Measurements from ENCODE around the gene EIF5B.
"Not testable (repeated sequence)": the region's sequence is repeated elsewhere in the genome, so short reads cannot be mapped to it uniquely, and the experiment has no call there.

Gene EIF5B

GRCh38 chr2:99368854-99369253 lies 31.7 kb downstream of the EIF5B start:
- H3K4me1 ChIP-seq (ENCODE audit: control insufficient read depth, insufficient read depth, low read length); H3K4me3 ChIP-seq (ENCODE audit: insufficient read depth, low read depth, low read length); H3K9me3 ChIP-seq (ENCODE audit: control insufficient read depth, low read length); H3K27me3 ChIP-seq (ENCODE audit: control insufficient read depth, insufficient read depth, low read length, poor library complexity, severe bottlenecking); H3K27ac ChIP-seq (ENCODE audit: insufficient read depth, low read depth, low read length, poor library complexity, severe bottlenecking): not testable (repeated sequence)
- 85 to 87% methylated on average over 5 of the region's 5 CpGs for WGBS, 2 experiments
- H3K36me3 ChIP-seq (ENCODE audit: control insufficient read depth, insufficient read depth, low read length): peaks cover 53% of the 10 kb centered on the region

DNA sequence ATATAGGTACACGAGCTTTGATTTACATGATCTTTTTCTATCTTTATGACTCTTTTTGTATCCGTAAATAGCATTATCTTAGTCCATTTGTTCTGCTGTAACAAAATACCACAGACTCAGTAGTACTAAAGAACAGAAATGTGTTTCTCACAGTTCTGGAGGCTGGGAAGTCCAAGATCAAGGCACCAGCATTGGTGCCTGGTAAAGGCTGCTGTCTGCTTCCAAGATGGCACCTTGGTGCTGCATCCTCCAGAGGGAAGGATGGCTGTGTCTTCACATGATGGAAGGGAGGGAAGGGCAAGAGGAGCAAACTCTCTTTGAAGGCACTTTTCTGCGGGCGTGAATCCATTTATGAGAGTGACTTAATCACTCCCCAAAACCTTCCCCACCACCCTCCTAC lies 36.0 kb downstream of the EIF5B start:
- 97 to 100% methylated on average over 2 to 4 of the region's 4 CpGs for WGBS, 2 experiments

DNA sequence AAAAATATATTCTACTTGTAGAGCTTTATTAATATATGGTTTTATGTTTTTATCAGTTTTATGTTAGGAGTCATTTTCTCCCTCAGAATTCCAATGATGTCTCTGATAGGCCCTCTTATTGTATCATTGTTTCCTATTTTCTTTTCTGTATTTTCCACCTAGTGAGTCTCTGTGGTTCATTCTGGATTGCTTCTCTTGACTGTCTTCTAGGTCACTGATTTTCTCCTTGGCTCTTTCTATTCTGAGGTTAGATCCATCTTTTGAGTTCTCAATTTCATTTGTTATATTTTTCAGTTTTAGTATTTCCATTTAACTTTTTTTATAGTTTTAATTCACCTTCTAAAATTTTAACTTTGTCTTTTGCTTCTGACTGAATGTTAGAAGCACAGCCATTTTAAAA lies 37.6 kb downstream of the EIF5B start:
- peaks cover 43% of the 10 kb centered on the region for H3K36me3 ChIP-seq (ENCODE audit: control insufficient read depth, insufficient read depth, low read length)
- H3K4me3 ChIP-seq (ENCODE audit: insufficient read depth, low read depth, low read length): no peak overlapping the region
- no peaks in the 10 kb centered on the region for H3K4me1 ChIP-seq (ENCODE audit: control insufficient read depth, insufficient read depth, low read length)
- no peak overlapping the region for H3K27ac ChIP-seq (ENCODE audit: insufficient read depth, low read depth, low read length, poor library complexity, severe bottlenecking)
- no peaks in the 10 kb centered on the region for H3K9me3 ChIP-seq (ENCODE audit: control insufficient read depth, low read length)
- H3K27me3 ChIP-seq (ENCODE audit: control insufficient read depth, insufficient read depth, low read length, poor library complexity, severe bottlenecking): no peaks in the 10 kb centered on the region

More for the DNA sequence above, 36.0 kb downstream of the EIF5B start:
- peaks cover 40% of the 10 kb centered on the region for H3K36me3 ChIP-seq (ENCODE audit: control insufficient read depth, insufficient read depth, low read length)
- no peak overlapping the region for H3K4me3 ChIP-seq (ENCODE audit: insufficient read depth, low read depth, low read length)
- H3K4me1 ChIP-seq (ENCODE audit: control insufficient read depth, insufficient read depth, low read length): no peaks in the 10 kb centered on the region
- no peak overlapping the region for H3K27ac ChIP-seq (ENCODE audit: insufficient read depth, low read depth, low read length, poor library complexity, severe bottlenecking)
- H3K27me3 ChIP-seq (ENCODE audit: control insufficient read depth, insufficient read depth, low read length, poor library complexity, severe bottlenecking): no peaks in the 10 kb centered on the region
- no peaks in the 10 kb centered on the region for H3K9me3 ChIP-seq (ENCODE audit: control insufficient read depth, low read length)

DNA sequence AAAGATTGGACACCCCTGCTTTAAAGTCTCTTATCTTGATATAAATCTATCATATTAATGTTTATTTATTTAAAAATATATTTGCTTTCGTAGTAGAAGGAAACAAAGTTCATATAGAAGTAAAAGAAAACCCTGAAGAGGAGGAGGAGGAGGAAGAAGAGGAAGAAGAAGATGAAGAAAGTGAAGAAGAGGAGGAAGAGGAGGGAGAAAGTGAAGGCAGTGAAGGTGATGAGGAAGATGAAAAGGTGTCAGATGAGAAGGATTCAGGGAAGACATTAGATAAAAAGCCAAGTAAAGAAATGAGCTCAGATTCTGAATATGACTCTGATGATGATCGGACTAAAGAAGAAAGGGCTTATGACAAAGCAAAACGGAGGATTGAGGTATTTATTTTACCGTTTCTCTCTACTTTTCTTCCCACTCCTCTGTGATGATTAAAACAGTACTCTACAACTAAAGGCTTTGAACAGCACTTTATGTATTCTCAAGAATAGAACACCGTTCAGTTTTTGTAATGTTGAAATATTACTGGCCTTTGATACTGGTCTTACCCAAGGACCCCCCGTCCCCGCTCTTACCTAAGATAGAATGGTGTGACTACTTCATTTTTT lies 39.2 kb downstream of the EIF5B start:
- WGBS, 2 experiments: 96 to 99% methylated on average over 6 to 7 of the region's 7 CpGs
- H3K27ac ChIP-seq (ENCODE audit: insufficient read depth, low read depth, low read length, poor library complexity, severe bottlenecking): no peak overlapping the region
- no peaks in the 10 kb centered on the region for H3K4me1 ChIP-seq (ENCODE audit: control insufficient read depth, insufficient read depth, low read length)
- H3K4me3 ChIP-seq (ENCODE audit: insufficient read depth, low read depth, low read length): no peak overlapping the region
- no peaks in the 10 kb centered on the region for H3K9me3 ChIP-seq (ENCODE audit: control insufficient read depth, low read length)
- no peaks in the 10 kb centered on the region for H3K27me3 ChIP-seq (ENCODE audit: control insufficient read depth, insufficient read depth, low read length, poor library complexity, severe bottlenecking)
- H3K36me3 ChIP-seq (ENCODE audit: control insufficient read depth, insufficient read depth, low read length): peaks cover 40% of the 10 kb centered on the region

DNA sequence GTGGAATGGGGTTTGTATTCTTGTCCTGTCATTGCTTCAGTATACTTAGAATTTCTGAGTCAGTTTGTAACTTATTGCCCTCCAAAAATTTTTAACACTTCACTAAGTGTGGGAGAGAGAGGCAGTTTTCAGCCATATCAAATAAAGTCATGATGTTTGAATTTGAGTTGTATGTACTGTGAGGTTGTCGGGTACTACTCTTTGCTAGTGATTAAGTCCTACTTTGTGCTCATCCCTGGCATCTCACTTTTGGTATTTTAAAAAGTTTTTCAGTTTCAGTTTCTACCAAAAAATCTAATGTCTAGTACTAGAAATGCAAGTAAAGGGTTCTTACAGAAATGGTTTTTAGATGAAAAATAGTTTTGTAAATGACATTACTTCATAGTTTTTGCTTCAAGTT lies 40.7 kb downstream of the EIF5B start:
- 100% methylated on average over 1 of the region's 1 CpG for WGBS, 2 experiments
- Histone ChIP-seq H3K4me1 (ENCODE audit: control insufficient read depth, insufficient read depth, low read length) (no peaks in the 10 kb centered on the region), H3K9me3 (ENCODE audit: control insufficient read depth, low read length) (no peaks in the 10 kb centered on the region), H3K27ac (ENCODE audit: insufficient read depth, low read depth, low read length, poor library complexity, severe bottlenecking) (no peak overlapping the region), H3K27me3 (ENCODE audit: control insufficient read depth, insufficient read depth, low read length, poor library complexity, severe bottlenecking) (no peaks in the 10 kb centered on the region), H3K4me3 (ENCODE audit: insufficient read depth, low read depth, low read length) (no peak overlapping the region), H3K36me3 (ENCODE audit: control insufficient read depth, insufficient read depth, low read length) (peaks cover 38% of the 10 kb centered on the region)

GRCh38 chr2:99380376-99381010 lies 43.3 kb downstream of the EIF5B start:
- Histone ChIP-seq H3K4me1 (ENCODE audit: control insufficient read depth, insufficient read depth, low read length) (no peaks in the 10 kb centered on the region), H3K36me3 (ENCODE audit: control insufficient read depth, insufficient read depth, low read length) (peaks cover 39% of the 10 kb centered on the region), H3K27me3 (ENCODE audit: control insufficient read depth, insufficient read depth, low read length, poor library complexity, severe bottlenecking) (no peaks in the 10 kb centered on the region), H3K4me3 (ENCODE audit: insufficient read depth, low read depth, low read length) (no peak overlapping the region), H3K9me3 (ENCODE audit: control insufficient read depth, low read length) (no peaks in the 10 kb centered on the region), H3K27ac (ENCODE audit: insufficient read depth, low read depth, low read length, poor library complexity, severe bottlenecking) (no peak overlapping the region)
- 91 to 95% methylated on average over 3 of the region's 3 CpGs for WGBS, 2 experiments

DNA sequence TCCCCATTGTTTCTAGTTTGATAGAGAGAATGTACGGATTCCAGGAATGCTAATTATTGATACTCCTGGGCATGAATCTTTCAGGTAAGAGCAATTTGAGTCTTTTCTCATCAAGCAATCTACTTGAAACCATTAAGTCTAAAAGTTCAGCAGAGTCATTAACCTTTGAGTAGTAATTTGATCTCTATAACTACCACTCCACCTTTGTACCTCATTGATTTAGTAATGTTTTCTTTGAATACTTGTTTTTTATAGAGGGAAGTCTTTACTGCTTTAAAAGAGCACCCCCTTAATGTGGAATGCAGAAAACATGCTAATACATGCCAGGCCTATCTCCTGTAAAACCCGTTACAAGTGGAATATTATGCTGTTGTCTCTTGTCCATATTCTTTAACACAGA lies 45.0 kb downstream of the EIF5B start:
- H3K9me3 ChIP-seq (ENCODE audit: control insufficient read depth, low read length): no peaks in the 10 kb centered on the region
- no peak overlapping the region for H3K4me3 ChIP-seq (ENCODE audit: insufficient read depth, low read depth, low read length)
- no peak overlapping the region for H3K27ac ChIP-seq (ENCODE audit: insufficient read depth, low read depth, low read length, poor library complexity, severe bottlenecking)
- peaks cover 39% of the 10 kb centered on the region for H3K36me3 ChIP-seq (ENCODE audit: control insufficient read depth, insufficient read depth, low read length)
- no peaks in the 10 kb centered on the region for H3K27me3 ChIP-seq (ENCODE audit: control insufficient read depth, insufficient read depth, low read length, poor library complexity, severe bottlenecking)
- H3K4me1 ChIP-seq (ENCODE audit: control insufficient read depth, insufficient read depth, low read length): no peaks in the 10 kb centered on the region
- WGBS, 2 experiments: 92 to 98% methylated on average over 2 of the region's 2 CpGs

GRCh38 chr2:99386011-99386410 lies 48.8 kb downstream of the EIF5B start:
- 100% methylated on average over 2 of the region's 2 CpGs; no CpG with 5 or more reads in 1 of the 2 experiments for WGBS, 2 experiments
- Histone ChIP-seq H3K4me1 (ENCODE audit: control insufficient read depth, insufficient read depth, low read length) (no peaks in the 10 kb centered on the region), H3K9me3 (ENCODE audit: control insufficient read depth, low read length) (no peaks in the 10 kb centered on the region), H3K36me3 (ENCODE audit: control insufficient read depth, insufficient read depth, low read length) (peaks cover 20% of the 10 kb centered on the region), H3K27ac (ENCODE audit: insufficient read depth, low read depth, low read length, poor library complexity, severe bottlenecking) (no peak overlapping the region), H3K4me3 (ENCODE audit: insufficient read depth, low read depth, low read length) (no peak overlapping the region), H3K27me3 (ENCODE audit: control insufficient read depth, insufficient read depth, low read length, poor library complexity, severe bottlenecking) (no peaks in the 10 kb centered on the region)

DNA sequence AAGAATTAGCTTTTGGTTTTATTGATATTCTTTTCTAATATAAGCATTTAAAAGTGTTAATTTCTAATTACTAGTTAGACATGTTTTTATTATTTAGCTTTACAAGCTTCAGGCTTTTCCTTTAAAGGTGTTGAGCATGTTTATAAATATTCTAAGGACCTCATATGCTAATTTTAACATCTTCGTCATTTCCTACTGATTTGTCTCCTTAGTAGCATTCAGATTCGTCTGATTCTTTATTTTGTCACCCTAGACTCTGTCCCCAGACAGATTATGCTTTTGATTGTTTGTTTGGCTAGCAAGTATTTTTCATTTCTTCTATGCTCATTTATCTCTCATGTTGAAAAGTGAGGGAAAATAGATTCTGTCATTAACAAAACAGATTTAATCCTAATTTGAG lies 51.7 kb downstream of the EIF5B start:
- H3K9me3 ChIP-seq (ENCODE audit: control insufficient read depth, low read length): no peaks in the 10 kb centered on the region
- H3K4me1 ChIP-seq (ENCODE audit: control insufficient read depth, insufficient read depth, low read length): no peaks in the 10 kb centered on the region
- 94% methylated on average over 2 of the region's 2 CpGs for WGBS, 2 experiments
- H3K27ac ChIP-seq (ENCODE audit: insufficient read depth, low read depth, low read length, poor library complexity, severe bottlenecking): no peak overlapping the region
- H3K36me3 ChIP-seq (ENCODE audit: control insufficient read depth, insufficient read depth, low read length): peaks cover 4% of the 10 kb centered on the region
- no peaks in the 10 kb centered on the region for H3K27me3 ChIP-seq (ENCODE audit: control insufficient read depth, insufficient read depth, low read length, poor library complexity, severe bottlenecking)
- H3K4me3 ChIP-seq (ENCODE audit: insufficient read depth, low read depth, low read length): no peak overlapping the region

- Histone ChIP-seq H3K36me3 (ENCODE audit: control insufficient read depth, insufficient read depth, low read length) (peaks cover 8% of the 10 kb centered on the region), H3K9me3 (ENCODE audit: control insufficient read depth, low read length) (no peaks in the 10 kb centered on the region), H3K27ac (ENCODE audit: insufficient read depth, low read depth, low read length, poor library complexity, severe bottlenecking) (no peak overlapping the region), H3K4me3 (ENCODE audit: insufficient read depth, low read depth, low read length) (no peak overlapping the region), H3K4me1 (ENCODE audit: control insufficient read depth, insufficient read depth, low read length) (no peaks in the 10 kb centered on the region), H3K27me3 (ENCODE audit: control insufficient read depth, insufficient read depth, low read length, poor library complexity, severe bottlenecking) (no peaks in the 10 kb centered on the region)
- WGBS, 2 experiments: 96 to 100% methylated on average over 2 of the region's 2 CpGs
These were observed 52.2 kb downstream of the EIF5B start for GRCh38 chr2:99389371-99389770.

Measured in ectodermal cell (in vitro differentiated cells).